HG02973 (cell line): ENCODE measurements around the gene BCKDHA.
"Not testable (repeated sequence)": the region's sequence is repeated elsewhere in the genome, so short reads cannot be mapped to it uniquely, and the experiment has no call there.

ENCODE experiments used
- ATAC-seq: cut with Tn5 transposase; IDR thresholded peaks from one replicate; pipeline ENCODE4 v1.9.1; 2021; ENCODE audit warnings: moderate library complexity; ENCODE audit not compliant: unreplicated experiment

Gene BCKDHA

DNA sequence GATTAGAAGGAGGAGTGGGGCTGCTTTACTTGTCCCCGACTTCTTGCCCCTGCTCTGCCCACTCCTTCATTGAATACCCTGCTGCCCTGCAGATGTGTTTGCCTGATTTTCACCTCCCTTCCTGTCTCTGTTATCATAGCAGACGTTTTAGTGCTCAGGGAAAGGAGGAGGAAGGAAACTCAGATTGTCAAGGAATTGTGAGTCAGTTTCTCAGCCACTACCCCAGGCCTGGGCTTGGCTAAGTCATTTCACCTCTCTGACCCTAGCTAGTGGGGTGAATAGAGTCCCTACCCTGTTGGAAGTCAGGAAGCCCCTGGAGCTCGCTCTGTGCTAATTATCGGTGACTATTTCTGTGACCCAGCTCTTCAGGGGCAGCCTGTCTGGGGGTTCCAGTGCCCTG lies 3.9 kb downstream of the BCKDHA start:
- no peak for ATAC-seq

DNA sequence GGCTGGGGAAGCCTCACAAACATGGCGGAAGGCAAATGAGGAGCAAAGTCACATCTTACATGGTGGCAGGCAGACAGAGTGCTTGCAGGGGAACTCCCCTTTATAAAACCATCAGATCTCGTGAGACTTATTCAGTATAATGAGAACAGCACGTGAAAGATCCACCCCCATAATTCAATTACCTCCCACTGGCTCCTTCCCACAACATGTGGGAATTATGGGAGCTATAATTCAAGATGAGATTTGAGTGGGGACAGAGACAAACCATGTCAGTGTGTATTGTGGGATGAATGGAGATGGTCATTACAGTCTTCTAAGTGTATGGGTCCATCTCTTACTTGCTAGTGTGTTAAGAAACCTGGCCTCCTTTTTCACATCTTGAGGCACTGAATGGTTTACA lies 4.4 kb downstream of the BCKDHA start:
- no peak for ATAC-seq

DNA sequence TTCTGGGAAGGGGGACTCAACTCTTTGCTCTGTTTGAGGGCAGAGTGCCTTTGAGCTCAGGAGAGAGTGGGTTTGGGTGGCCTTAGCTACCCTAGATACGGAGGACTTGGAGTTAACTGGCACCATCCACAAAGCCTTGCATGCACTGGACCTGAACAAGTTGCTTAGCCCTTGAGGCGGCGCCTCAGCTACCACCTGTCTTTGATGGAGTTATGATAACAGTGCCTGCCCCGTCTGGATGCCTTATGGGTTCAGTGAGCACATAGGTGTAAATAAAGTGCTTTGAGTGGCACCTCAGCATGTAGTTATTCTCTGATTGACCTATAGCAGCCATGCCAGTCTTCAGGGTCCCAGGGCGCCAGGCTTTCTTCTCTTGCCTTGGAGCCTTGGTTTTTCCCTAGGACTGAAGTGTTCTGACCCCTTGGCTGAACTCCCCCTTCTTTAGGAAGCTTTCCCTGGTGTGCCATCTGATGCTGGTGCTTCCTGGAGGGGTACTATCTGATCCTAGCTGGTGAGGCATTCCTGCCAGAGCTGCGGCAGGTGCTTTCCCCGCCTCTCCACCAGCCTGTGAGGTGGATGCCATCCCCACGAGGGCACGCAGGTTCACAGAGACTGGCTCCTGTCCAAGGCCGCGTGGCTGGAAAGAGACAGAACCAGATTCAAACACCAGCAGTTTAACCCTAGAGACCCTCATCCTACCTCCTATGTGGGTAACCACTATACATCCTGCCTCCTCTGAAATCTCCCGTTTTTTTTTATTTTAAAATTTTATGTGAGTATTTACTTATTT lies 5.8 kb downstream of the BCKDHA start:
- no peak for ATAC-seq

DNA sequence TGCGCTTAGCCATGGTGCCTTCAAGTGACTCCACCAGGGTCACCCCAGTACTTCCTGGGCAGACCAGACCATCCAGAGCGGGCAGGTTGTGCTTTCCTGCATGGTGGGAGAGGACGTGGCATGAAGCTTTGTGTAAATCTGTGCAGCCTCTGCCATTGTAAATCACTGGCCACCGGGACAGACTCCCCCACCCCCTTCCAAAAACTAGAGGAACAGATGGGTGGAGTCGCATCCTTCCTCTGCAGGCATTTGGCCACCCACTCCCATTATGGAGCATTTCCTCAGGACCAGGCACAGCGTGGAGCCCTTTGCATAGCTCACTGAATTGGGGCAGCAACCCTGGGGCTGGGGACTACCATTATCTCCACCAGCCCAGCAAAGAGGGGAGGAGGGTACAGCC lies 8.2 kb downstream of the BCKDHA start:
- no peak for ATAC-seq

DNA sequence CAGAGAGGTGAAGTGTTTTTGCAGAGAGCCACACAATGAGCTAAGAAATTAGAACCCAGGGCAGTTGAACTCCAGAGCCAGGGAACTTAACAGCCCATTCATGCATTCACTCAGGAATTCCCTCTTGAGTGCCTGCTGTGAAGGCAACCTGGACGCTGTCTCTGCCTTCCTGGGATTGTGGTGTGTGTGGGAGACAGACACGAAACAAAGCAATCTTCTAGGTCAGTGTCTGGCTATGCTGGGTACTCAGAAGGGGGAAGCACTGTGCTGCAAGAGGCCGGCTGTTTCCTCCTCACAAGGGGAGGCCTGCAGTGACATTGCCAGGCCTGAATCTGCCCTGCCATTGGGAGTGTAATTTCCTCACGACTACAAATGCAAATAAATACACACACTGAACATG lies 9.7 kb downstream of the BCKDHA start:
- ATAC-seq, result no peak

DNA sequence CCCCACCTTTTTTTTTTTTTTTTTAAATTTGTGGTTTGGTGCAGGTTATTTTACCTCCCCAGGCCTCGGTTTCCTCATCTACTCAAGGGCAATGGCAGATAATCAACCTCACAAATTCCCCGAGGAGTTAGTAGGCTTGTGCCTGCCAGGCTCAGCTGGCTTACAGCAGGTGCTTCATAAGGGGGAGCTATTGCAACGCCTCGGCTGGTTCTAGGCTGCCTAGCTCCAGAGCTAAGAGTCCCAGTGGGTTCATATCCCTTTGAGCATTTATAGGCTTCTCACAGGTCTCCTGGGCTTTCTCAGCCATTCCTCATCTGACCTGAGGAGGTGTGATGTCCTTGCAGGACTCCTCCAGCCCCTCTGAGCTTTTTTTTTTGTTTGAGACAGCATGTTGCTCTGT lies 10.6 kb downstream of the BCKDHA start:
- ATAC-seq, result no peak

DNA sequence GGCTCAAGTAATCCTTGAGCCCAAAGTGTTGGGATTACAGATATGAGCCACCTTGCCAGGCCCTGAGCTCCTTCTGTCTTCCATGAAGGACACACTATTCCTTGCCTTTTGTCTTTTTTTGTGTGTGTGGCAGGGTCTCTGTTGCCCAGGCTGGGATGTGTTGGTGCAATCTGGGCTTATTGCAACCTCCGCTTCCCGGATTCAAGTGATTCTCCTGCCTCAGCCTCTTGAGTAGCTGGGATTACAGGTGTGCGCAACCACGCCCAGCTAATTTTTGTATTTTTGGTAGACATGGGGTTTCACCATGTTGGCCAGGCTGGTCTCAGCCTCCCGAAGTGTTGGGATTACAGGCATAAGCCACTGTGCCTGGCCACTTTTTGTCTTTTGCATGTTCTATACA lies 11.2 kb downstream of the BCKDHA start:
- not testable (repeated sequence) for ATAC-seq

DNA sequence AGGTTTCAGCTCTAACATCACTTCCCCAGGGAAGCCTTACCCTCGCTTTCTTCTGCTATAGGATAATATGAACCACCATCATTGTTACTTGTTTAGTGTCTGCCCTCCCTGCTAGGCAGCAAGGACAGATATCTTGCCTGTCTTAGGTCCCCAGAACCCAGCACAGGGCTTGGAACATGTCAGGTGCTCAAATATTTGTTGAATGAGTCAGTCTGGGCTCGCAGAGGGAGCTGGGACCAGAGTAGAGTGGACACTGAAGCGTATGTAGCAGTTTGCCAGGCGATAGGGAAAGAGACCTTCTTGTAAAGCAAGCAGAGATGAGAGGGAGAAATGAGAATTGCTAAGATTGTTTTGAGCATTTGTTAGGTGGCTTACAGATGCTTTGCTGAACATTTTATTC lies 11.7 kb downstream of the BCKDHA start:
- no peak for ATAC-seq

DNA sequence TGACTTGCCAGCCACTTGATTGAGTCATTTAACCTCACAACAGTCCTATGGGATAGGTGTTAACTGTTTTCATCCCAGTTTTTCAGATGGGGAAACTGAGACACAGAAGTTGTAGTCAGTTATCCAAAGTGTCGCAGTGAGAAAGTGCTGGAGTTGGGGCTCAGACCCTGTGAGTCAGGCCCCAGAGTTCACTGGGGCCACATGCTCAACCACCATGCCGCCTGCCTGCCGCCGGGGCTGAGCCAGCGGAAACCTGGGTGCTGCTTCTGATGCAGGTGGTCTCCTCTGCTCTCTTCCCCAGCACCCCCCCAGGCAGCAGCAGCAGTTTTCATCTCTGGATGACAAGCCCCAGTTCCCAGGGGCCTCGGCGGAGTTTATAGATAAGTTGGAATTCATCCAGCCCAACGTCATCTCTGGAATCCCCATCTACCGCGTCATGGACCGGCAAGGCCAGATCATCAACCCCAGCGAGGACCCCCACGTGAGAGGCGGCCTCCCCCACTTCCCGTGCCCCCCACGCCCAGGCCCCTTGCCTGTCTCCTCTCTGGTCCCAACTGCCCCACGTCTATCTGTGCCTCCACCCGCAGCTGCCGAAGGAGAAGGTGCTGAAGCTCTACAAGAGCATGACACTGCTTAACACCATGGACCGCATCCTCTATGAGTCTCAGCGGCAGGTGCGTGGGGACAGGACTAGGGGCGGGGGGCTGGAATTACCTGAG lies 12.9 kb downstream of the BCKDHA start:
- no peak for ATAC-seq

DNA sequence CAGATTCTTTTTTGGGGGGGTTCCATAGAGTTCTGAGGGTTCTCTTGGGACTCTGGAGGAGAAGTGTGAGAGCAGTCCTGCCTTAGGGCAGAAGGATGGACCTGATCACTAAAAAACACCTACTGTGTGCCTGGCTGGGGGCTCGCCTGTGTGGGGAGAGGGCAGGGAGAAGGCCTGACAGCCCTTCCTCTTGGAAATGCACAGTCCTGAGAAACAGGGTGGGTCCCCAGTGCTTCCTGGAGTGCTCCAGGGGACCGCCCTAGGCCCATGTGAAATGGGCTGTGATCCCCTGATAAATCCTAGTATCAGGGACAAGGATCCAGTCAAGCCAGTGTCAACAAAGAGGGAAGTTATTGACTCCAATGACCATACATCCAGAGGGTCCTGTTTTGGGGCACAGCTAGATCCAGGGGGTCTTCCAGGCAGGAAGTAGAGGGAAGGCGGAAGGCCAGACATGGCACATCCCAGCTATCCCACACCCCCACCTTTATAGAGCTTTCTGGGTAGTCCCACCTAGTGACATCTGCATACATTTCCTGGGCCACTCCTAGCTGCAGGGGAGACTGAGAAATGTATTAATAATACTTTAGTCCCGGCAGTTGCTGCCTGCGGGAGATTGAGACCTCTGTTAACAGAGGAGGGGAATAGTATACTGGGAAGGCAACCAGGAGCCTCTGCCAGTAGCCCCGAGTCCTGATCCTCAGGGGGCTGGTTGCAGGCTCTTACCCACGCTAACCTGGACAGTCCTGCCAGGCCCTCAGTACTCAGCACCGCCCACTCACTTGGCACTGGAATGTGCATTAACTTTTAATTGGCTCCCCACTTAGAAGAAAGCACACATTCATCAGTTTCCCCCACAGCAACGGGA lies 13.7 kb downstream of the BCKDHA start:
- no peak for ATAC-seq

DNA sequence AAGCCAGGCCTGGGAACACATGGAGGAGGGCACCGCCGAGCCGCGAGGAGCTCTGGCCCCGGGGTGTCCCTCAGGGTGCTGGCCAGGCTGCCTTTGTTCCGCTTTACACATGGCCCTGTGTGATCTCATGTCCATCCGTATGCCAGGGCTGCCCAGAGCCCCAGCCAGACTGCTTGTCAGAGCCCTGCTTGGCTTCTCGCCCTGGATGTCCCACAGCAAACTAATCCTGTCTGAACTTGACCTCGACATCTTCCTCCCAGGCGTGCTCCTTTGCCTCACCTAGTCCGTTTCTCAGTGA lies 14.3 kb downstream of the BCKDHA start:
- no peak for ATAC-seq

DNA sequence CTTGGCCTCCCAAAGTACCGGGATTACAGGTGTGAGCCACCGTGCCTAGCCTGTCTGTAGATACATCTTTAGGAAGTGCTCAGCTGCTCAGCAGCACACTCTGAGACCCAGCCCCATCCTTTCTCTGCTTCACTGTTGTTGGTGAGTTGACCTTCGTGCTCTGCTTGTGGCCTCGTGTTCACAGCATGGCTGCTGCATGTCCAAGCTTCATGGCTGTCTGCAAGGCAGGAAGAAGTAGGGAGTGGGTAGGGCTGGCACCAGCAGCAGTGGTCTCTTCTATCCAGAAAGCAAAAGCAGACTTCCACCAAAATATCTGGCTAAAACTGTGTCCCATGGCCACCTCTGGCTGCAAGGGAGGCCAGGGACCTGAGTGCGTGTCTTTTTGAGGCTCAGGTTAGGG lies 15.3 kb downstream of the BCKDHA start:
- ATAC-seq, result no peak

DNA sequence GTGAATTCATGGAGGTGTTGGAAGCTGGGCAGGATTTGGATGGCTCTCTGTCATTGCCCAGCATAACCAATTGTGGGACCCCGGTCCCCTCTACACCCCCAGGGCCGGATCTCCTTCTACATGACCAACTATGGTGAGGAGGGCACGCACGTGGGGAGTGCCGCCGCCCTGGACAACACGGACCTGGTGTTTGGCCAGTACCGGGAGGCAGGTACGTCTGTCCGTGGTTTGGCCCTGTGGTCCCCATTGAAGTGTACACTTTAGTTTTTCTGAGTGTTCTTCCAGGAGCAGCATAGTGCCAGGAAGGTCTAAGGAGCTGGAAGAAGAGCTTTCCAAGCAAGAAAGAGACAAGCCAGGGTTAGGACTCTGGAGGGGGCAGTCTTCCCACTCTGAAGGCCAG lies 16.3 kb downstream of the BCKDHA start:
- no peak for ATAC-seq

DNA sequence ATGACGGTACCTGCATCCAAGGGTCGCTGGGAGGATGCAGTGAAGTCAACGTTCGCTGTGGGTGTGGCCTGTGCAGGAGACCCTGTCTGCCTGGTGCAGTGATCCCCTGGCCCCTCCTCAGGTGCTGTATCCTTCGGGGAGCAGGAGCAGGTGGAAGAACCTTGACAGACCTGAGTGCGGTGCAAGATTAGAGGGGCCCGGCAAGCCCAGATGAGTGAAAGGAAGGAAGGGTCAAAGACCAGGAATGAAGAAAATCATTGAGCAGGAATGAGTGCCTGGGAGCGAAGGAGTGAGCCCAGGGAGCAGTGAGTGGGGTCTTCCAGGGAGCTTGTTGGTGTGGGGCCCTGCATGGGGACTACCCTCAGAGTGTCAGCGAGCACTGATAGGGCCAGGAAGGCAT lies 16.8 kb downstream of the BCKDHA start:
- ATAC-seq, result no peak

DNA sequence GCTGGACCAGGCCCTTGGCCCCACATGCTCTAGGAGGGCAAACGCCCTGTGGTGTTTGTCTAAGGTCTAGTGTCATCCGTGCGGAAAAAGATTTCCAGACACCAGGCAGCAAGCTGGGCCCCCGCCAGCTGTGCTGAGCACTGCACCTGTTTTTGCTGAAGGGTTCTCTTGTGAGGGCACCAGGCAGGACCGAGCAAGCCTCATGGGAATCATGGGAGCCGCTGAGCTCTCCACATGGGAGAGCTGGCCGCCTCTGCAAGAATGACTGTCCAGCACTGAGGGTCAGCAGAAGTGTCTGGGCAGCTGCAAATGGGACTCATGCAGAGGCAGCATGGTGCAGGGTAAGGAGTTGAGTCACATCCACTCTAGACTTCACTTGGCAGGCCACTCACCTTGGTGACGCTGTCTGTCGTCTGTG lies 17.5 kb downstream of the BCKDHA start:
- ATAC-seq, result no peak

DNA sequence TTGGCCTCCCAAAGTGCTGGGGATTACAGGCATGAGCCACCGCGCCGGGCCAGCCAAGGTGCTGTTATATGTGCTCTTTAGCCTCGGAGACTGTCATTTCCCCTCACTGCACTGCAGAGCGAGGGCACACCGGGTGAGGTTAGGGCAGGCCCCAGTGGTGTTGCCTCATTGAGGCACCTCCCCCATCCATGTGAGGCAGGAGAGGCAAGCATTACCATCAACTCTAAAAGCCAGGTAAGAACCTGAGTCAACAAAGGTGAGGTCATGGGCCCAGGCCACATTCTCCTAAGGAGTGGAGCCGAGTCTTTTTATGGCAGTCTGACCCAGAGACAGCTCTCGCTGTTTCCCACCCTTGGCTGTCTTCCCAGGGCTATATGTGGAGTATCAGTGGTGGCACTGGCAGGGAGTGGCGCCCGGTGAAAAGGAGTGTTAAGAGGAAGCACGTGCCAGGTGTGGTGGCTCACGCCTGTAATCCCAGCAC lies 18.6 kb downstream of the BCKDHA start:
- ATAC-seq, result no peak

DNA sequence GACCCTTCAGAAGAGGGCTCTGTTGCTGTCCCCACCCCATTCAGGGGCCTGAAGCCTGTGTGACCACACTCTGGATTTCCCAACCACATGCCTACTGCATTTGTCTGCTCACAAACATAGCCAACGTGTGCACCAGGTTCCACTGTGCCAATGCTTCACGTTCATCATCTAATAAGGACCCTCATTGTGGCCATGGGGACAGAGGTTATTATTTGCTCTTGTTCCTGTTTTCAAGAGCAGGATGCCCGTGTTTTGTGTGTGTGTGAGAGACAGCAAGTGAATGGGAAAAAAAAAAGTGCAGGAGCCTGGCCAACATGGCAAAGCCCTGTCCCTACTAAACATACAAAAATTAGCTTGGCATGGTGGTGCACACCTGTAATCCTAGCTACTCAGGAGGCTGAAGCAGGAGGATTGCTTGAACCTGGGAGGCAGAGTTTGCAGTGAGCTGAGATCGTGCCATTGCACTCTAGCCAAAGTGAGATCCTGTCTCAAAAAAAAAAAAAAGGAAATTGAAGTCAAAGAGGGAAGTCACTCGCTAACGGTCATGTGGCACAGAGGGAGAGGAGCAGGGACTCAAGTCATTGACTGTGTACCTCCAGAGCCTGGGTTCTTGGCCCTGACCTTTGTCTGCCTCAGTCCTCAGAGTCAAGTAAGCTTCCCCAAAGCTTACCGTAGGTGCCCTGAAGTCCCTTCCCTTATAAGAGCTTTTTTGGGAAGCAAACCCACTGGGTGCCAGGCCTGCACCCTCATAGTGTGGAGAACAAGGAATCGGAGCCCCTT lies 22.7 kb downstream of the BCKDHA start:
- ATAC-seq, result no peak

DNA sequence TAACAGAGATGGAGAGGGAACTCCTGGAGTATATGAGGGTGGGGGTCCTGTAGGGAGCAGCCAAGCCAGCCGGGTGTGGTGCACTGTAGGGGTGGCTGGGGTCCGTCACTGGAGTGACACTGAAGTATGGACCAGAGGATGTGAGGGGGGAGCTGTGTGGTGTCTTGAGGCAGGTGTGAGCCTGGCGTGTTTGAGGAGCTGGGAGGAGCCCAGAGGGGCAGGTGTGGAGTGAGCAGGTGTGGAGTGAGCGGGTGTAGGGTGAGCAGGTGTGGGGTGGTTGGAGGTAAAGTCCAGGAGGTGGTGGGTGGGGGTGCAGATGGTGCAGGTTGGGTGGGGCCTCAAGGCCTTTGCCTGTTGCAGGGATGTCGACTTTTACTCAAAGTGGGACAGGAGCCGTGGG lies 23.7 kb downstream of the BCKDHA start:
- no peak for ATAC-seq

DNA sequence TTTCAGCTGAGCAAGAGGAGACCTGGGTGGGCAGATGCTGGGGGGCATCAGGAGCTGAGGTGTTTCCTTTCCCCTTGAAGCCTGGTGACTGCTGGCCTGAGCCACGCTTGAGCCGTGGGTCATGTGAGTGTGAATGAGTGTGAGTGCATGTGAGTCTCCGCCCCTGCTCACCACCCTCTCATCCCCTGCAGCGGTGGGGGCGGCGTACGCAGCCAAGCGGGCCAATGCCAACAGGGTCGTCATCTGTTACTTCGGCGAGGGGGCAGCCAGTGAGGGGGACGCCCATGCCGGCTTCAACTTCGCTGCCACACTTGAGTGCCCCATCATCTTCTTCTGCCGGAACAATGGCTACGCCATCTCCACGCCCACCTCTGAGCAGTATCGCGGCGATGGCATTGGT lies 24.4 kb downstream of the BCKDHA start:
- no peak for ATAC-seq

DNA sequence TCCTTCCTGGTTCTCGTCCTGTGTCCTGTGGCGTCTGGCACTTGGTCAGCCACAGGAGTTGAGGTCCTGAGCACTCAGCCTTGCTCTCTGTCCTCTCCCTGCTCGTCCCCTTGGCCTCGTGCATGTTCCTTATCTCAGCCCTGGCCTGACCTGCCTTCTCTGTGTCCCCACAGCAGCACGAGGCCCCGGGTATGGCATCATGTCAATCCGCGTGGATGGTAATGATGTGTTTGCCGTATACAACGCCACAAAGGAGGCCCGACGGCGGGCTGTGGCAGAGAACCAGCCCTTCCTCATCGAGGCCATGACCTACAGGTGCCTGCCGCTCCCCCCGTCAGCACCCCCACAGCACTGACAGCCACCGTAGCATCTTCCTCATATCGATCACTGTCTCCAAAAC lies 24.8 kb downstream of the BCKDHA start:
- ATAC-seq, result no peak

DNA sequence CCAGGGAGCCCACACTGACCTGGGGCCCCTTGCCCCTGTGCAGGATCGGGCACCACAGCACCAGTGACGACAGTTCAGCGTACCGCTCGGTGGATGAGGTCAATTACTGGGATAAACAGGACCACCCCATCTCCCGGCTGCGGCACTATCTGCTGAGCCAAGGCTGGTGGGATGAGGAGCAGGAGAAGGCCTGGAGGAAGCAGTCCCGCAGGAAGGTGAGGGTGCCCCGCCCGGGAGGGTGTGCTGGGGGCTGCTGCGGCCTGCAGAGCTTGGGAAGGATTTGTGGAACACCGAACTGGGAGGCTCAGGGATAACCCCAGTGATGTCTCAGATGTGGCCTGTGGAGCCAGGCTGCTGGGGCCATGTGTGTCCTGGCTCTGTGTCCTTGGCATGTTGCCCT lies 25.3 kb downstream of the BCKDHA start:
- ATAC-seq, result no peak
